Fibroblast of peridontal ligament (primary cell): ENCODE measurements around the gene KCNT1.
"Not testable (repeated sequence)": the region's sequence is repeated elsewhere in the genome, so short reads cannot be mapped to it uniquely, and the experiment has no call there.

ENCODE experiments used
- DNase-seq: peaks from one replicate; pipeline ENCODE4 v3.0.0-alpha.2; 2010; ENCODE audit errors: extremely low read depth

Gene KCNT1

GRCh38 chr9:135672786-135673185, 29.2 kb upstream of the KCNT1 start:
- not testable (repeated sequence) for DNase-seq

- no peak for DNase-seq
Observed at GRCh38 chr9:135673941-135674340, 28.0 kb upstream of the KCNT1 start.

- no peak for DNase-seq
Observed at GRCh38 chr9:135674977-135675376, 27.0 kb upstream of the KCNT1 start.

GRCh38 chr9:135676891-135677290, 25.1 kb upstream of the KCNT1 start:
- DNase-seq, result no peak

- no peak for DNase-seq
Observed at GRCh38 chr9:135677641-135678168, 24.3 kb upstream of the KCNT1 start.

GRCh38 chr9:135678236-135679017, 23.6 kb upstream of the KCNT1 start:
- DNase-seq, result no peak

GRCh38 chr9:135680056-135680455, 21.9 kb upstream of the KCNT1 start:
- no peak for DNase-seq

GRCh38 chr9:135681161-135681560, 20.8 kb upstream of the KCNT1 start:
- no peak for DNase-seq

- no peak for DNase-seq
Observed at GRCh38 chr9:135683401-135684034, 18.5 kb upstream of the KCNT1 start.

DNA sequence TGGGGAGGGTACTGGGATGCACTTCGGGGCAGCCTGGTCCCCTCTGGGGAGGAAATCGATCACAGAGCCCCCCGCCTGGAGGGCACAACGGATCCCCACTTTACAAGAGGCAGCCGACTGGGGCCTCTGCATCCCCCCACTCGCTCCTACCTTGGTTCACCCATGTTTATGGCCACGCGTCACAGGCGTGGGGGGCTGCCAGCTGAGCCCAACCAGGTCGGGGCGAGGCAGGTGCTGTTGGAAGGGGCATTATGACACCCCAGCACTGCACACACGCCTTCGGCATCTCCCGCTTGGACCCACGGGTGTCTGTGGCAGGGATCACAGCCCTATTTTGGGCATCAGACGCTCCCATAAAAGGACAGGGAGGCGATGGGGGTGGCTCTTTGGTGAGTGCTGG, 17.3 kb upstream of the KCNT1 start:
- no peak for DNase-seq

DNA sequence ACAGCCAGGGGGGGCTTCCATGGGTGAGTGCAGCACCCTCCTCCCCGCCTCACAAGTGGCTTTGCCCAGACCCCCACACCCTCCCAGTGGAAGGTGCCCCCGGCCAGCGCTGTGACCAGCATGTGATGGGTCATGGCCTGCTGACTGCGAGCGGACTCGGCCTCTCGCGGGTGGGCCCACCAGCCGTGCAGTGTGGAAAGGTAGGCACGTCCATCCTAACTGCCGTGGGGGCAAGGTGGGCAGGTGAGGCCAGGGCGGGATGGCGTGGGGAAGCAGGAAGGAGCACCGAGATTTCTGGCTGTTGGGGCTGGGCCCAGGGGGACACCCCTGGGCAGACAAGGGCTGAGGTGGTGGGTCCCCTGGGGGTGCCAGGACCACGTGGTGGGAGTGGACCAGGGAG, 14.8 kb upstream of the KCNT1 start:
- DNase-seq, result no peak

DNA sequence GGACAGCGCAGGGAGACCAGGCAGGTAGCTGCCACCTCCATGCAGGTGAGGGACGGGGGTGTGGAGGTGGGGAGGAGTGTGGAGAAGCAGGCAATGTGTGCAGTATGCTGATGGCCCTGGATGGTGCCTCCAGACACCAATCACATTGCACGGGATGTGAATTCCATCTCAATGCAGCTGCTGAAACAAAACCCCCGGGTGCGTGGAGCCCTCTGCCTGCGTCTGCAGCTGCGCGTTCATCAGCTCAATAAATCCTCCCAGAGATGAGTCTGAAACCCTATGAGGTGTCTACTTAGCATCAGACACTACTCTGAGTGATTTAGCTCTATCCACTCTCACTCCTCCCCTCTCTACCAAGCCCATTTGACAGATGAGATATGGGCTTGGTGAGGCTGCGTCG, 13.0 kb upstream of the KCNT1 start:
- no peak for DNase-seq

DNA sequence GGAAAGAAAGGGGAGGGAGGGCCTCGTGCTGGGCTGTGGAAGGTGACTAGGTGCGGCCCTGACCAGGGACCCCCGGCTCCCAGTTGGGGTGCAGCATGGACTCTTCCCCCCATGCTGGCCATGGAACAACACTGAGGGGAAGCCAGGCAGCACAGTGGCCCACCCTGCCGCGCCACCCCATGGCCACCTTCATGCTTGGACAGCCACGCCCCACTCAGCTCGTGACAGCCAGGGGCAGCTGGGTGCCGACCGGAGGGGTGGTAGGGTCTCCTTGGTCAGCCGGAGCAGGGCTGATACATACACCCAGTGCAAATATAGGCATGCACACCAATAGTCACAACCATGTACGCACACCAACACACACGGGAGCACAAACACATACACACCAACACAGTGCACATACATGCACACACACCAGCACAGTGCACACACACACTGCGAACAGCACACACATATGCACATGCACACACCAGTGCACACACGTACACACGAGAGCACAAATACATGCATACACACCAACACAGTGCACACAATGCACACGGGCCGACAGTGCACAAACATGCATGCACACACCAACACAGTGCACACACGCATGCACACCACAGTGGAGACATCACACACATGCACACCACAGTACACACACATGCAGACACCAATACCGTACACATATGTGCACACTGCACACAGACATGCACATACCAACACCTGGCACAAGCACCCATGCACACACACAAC, 11.0 kb upstream of the KCNT1 start:
- DNase-seq, result no peak

- DNase-seq, result no peak
Observed at GRCh38 chr9:135692410-135692809, 9.6 kb upstream of the KCNT1 start.

DNA sequence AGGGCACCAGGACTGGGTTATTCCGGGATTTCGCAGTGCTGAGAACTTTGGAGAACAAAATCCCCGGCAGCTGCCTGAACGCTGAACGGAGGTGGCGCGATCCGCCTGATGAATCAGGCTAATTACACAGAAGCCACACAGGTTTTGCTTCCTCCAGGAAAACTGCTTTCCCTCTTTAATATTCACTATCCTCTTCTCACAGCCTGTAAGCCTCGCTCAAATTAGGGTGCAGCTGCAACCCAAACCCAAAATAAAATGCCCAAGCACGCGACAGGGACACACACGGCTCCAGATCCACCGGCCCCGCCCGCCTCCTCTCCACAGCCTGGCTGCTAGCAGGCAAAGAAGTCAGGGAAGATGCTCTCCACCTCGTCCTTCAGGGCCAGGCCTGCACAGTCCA, 8.7 kb upstream of the KCNT1 start:
- DNase-seq, result no peak

DNA sequence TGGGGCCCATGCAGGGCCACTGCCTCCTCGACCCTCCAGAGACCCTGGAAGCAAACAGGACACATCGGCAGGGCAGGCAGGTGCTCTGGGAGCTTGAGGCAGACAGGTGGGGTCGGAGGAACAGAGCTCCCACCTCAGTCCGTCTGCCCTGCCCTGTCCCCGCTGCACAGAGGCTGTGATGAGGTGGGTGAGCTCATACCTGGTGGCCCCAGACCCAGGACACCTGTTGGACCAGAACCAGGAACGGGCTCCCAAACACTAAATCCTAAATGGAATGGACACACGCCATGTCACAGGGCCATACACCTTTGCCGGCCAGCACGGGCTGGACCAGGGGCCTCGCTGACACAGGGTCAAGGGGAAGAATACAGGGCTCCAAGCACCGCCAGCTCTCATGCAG, 8.2 kb upstream of the KCNT1 start:
- DNase-seq, result no peak

GRCh38 chr9:135694414-135694813, 7.6 kb upstream of the KCNT1 start:
- DNase-seq, result no peak

DNA sequence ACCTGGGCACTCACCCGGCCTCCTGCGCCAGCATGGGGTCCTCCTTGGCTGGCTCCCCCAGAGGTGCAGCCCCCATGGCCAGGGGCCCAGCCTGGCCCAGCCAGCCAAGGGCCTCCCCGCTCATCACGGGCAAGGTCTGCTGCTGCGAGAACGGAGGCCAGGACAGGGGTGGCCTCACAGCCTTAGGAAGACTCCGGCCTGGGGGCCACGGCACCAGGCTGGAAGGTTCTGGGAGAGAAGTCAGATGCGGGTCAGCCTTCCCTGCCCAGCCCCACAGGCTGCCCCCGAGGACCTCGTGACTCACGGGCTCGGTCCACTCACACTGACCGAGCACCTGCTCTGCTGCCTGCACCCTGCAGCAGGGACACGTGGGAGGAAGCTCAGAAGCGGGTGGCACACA, 6.9 kb upstream of the KCNT1 start:
- no peak for DNase-seq

DNA sequence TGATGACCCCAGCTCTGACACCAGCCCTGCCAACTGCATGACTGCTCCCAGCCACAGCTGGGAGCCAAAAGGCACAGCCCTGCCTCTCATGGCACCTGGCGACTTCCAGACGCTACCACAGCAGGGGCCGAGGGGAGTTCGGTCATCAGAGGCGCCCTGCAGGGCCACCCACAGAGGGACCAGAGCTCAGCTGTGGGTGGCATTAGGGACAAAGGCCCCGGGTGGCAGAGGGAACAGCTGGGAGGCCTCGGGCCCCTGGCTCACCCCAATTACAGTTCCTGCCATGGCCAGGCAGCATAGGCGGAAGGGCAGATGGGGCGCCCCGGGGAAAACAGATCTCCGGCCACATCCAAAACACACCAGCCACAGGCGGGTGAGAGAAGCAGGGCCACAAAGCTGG, 6.3 kb upstream of the KCNT1 start:
- DNase-seq, result no peak

DNA sequence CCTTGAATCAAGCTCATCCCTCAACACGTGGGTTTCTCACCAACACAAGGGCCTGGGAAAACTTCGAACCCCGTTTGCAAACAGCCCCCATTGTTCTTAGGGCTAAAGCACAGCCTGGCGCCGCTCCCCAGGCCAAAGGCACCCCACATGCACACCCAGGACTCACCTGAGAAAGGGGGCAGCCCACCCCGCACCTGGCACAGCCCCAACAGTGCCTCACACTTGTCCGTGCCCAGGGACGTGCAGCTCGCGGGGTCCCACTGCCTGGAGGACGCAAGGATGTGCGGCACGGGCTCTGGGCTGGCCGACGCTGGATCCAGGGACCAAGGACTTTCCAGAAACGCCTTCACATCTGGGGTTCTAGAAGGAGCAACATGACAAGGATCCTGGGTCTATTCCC, 5.5 kb upstream of the KCNT1 start:
- no peak for DNase-seq

GRCh38 chr9:135697226-135697625, 4.8 kb upstream of the KCNT1 start:
- no peak for DNase-seq

GRCh38 chr9:135698236-135698635, 3.7 kb upstream of the KCNT1 start:
- no peak for DNase-seq

- no peak for DNase-seq
Observed at GRCh38 chr9:135698767-135699166, 3.2 kb upstream of the KCNT1 start.
